Kidney tubule cell (primary cell): Measurements from ENCODE around the gene MCUB.
A peak's percentile ranks its signal among the peaks of the same experiment; 100 is the strongest.
"Not testable (repeated sequence)": the region's sequence is repeated elsewhere in the genome, so short reads cannot be mapped to it uniquely, and the experiment has no call there.

Experiments
- DNase-seq: peaks from one replicate; pipeline ENCODE4 v3.0.0-alpha.2; 2018; ENCODE audit warnings: low spot score

Gene MCUB

DNA sequence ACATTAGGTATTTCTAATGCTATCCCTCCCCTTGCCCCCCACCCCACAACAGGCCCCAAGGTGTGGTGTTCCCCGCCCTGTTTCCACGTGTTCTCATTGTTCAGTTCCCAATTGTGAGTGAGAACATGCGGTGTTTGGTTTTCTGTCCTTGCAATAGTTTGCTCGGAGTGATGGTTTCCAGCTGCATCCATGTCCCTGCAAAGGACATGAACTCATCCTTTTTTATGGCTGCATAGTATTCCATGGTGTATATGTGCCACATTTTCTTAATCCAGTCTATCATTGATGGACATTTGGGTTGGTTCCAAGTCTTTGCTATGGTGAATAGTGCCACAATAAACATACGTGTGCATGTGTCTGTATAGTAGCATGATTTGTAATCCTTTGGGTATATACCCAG lies 20.0 kb downstream of the MCUB start:
- DNase-seq = not testable (repeated sequence)

DNA sequence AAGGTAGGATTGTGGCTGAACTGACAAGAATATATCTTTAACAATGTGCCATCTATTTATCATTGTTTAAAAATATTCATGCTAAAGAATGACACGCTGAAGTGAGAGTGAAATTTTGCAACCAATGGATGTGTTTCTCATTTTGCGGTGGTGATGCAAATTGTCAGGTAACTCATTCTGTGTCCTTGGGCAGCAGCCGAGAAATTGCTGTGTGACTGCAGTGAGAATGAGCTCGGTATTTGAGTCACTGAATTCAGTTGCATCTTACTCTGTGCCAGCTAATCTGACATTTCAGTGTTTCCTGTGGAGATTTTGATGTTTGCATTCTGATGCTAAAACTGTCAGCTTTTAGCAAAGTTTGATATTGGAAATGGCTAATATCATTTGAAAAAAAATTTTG lies 28.1 kb downstream of the MCUB start:
- DNase-seq = peak; percentile 23

DNA sequence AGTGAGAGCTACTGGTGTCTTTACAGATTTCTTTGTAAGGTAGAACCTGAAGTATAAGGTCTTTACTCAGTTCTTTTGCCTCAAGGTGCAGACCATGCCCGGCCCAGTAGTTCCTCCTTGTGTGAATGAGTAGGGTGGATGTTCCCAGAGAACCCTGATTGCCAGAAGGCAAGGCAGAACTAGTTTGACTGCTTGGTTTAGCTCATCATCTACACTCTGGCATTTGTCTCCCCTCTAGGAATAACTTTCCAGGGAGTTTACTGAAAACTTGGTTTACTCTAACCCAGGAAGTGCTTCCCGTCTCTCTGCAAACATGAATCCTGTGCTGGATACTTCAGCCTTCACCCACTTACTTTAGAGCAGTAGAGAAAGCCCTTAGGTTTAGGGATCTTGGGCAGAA lies 29.1 kb downstream of the MCUB start:
- peak; percentile 15 for DNase-seq

DNA sequence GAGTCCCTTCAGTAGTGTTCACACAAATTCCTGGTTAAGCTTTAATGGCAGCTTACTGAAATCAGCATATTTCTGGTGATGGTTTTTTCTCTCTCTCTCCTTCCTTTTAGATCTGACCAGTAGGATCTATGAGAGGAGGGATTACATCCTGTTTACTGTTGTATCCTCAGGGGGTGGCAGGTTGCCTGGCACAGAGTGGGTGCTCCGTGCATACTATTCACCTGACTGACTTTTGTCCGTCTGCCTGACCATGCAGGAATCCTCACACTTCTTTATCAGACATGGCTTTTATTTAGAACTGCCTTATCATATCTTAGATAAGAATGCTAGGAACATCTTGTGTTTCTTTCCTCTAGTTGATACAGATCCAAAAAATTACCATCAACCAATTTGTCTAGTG lies 29.6 kb downstream of the MCUB start:
- DNase-seq = peak; percentile 72

DNA sequence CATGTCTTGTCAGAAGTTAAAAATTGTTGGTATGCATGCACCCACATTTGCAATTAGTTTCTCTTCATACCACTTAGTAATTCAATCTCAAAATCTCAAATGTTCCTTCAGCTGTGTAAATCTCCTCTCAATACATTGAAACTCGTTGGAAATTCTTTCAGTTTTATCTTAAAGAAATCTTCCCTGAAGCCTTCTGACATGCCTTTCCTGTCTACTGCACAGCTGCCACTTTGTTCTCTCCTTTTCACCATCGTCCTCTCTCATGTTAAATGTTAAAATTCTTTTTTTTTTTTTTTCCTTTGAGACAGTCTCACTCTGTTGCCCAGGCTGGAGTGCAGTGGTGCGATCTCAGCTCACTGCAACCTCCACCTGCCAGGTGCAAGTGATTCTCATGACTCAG lies 30.9 kb downstream of the MCUB start:
- DNase-seq = peak; percentile 33

DNA sequence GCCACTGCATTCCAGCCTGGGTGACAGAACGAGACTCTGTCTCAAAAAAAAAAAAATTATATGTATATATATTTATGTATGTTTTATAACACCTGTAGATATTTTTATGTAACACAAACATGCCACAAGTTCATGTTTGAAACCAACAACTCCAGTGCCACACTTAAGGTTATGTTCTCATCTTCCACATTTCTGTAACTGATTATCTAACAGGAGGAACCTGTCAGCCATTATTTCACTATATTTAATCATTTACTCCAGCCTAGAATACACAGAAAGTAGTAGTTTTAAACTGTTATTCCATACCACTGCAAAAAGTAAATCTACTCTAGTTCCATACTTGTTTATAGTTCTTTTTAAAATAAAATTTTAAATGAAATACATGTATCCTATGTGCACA lies 32.3 kb downstream of the MCUB start:
- DNase-seq = peak; percentile 37

DNA sequence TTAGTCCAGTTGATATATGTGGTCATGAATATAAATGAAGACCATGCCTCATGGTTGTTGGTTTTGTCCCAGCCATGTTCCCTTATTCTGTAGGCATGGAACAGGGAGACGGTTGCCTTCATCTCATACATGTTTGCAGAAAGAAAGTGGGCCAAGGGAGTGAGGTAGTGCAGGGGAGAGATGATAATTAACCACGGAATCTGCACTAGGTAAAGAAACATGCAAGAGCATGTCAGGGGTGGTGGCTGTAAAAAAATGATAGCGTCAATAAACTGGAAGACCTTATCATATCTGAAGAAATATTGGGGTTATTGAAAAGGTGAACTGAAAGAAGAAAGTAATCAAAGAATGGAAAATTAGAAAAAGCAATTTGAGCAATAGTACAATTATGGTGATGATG lies 35.1 kb downstream of the MCUB start:
- DNase-seq = not testable (repeated sequence)

DNA sequence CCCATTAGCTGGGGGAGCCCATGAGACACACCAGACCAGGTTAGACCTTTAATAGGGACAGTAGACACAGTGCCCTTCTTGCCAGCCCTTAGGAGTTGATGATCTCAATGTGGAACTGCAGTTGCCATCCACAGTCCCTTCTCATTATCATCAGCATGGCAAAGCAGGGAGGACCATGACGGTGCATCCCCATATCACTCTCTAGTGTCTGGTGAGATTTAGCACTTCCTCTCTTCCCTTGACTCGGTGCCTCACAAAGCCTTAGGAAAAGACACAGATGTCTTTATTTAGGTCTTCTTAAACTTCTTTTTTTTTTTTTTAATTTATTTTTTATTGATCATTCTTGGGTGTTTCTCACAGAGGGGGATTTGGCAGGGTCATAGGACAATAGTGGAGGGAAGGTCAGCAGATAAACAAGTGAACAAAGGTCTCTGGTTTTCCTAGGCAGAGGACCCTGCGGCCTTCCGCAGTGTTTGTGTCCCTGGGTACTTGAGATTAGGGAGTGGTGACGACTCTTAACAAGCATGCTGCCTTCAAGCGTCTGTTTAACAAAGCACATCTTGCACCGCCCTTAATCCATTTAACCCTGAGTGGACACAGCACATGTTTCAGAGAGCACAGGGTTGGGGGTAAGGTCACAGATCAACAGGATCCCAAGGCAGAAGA lies 36.5 kb downstream of the MCUB start:
- not testable (repeated sequence) for DNase-seq

DNA sequence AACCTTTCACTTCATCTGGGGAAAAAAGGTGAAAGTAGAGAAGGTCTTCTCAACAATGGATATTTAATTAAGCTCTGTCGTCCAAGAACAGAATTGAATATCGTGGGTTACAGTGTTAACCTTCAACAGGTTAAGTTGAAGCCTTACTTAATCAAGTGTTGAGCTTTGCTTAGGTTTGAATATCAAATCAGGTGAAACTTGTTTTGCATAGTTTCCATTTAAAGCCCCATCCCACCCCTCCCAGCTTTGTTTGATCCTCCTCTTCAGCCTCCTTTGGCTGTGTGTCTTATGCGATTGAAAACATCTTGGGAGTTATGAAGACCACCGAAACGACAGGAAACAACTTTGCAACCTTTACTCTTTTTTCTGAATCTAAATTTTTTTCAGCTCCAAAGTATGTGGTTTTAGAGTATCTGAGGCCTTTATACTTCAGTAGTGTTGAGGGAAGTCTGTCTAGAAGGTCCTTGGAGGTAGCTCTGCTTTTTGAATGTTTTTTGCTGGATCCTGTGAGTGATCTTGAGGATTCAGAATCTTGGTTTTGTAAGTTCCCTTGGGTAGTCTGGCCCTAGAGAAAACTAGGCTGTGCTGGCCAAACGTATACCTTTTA lies 39.1 kb downstream of the MCUB start:
- DNase-seq = no peak

DNA sequence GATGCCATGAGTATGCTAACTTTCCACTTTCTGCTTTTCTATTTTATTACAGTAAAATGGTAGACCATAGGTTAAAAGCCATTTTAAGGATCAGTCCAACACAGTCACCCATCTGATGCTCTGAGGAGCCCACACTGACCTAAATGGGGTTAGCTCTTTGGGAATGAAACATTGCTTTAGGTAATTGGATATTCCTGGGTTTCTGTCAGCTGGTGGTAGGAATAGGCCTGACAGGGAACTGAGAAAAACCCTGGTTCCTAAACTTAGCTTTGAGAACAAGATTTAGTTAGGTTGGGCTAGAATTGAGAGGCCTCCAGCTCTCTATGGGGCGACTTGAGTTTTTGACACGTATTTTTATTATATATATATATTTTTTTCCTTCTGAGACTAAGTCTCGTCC lies 40.4 kb downstream of the MCUB start:
- no peak for DNase-seq

DNA sequence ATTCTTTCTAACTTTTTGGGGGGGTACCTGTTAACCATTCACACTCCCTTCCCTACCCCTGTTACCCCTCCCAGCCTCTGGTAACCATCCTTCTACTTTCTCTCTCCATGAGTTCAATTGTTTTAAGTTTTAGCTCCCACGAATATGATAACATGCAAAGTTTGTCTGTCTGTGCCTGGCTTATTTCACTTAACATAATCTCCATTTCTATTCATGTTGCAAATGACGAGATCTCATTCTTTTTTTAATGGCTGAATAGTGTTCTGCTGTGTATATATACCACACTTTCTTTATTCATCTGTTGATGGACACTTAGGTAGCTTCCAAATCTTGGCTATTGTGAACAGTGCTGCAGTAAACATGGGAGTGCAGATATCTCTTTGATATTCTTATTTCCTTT lies 41.3 kb downstream of the MCUB start:
- DNase-seq = no peak

DNA sequence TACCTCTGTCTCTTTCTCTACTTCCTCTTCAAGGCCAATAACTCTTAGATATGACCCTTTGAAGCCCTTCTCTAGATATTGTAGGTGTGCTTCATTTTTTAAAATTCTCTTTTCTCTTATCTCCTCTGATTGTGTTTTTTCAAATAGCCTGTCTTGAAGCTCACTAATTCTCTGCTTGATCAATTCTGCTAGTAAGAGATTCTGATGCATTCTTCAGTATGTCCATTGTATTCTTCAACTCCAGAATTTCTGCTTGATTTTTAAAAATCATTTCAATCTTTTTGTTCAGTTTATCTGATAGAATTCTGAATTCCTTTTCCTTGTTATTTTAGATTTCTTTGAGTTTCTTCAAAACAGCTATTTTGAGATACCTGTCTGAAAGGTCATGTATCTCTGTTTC lies 47.9 kb downstream of the MCUB start:
- no peak for DNase-seq

DNA sequence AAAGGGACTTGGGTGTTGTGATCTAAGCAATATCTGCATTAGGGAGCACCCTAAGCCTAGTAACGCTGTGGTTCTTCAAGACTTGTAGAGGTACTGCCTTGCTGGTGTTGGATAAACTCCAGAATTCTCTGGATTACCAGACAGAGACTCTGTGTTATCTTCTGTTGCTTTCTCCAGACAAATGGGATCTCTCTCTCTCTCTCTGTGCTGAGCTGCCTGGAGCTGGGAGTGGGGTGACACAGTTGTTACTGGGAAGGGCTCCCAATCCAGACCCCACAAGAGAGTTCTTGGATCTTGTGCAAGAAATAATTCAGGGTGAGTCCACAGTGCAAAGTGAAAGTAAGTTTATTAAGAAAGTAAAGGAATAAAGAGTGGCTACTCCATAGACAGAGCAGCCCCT lies 48.8 kb downstream of the MCUB start:
- no peak for DNase-seq

DNA sequence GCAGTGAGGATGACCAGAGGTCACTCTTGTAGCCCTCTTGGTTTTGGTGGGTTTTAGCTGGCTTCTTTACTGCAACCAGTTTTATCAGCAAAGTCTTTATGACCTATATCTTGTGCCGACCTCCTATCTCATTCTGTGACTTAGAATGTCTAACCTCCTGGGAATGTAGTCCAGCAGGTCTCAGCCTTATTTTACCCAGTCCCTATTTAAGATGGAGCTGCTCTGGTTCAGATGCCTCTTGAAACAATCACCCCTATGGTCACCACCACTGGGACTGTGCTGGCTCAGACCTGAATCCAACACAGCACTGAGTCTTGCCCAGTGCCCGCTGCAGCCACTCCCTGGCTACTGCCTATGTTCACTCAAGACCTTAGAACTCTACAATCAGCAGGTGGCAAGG lies 49.4 kb downstream of the MCUB start:
- peak; percentile 6 for DNase-seq

DNA sequence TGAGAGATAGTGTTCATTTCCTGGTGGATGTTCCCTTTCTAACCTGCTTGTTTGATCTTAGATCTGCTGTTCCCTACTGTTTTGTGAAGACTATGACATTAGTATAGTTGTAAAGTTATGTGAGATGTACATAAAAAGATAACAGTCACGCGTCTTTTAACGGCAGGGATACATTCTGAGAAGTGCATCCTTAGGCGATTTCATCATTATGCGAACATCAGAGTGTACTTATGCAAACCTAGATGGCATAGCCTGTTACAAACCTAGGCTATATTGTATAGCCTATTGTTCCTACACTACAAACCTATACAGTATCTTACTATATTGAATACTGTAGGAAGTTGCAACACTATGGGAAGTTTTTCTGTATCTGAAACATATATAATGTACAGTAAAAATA lies 50.4 kb downstream of the MCUB start:
- DNase-seq = no peak

DNA sequence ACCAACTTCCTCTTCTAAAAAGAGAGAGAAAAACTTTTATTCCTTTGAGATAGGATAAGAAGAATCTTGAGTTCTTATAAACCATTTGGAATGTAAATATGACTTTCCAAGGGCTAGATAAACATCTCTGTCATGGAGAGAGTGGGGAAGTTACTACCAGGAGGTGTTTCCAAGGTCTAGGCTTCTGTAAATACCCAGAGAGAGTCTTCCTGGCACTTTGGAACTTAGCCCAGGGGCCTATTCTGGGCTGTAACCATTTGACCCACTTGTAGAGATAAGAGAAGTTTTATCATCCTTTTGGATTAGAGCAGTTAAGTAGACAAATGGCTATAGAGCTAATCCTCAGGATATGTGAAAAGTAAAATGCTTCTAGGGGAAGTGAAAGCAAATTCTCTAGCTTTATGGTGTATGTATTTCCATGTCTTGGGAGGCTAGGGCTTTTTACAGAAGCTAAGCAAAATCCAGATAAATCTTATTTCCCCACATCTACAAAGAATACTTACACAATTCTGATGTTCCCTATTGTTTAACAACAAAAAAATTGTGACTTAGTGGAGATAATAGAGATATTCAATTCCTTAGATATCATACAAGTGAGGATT lies 51.1 kb downstream of the MCUB start:
- DNase-seq = no peak

DNA sequence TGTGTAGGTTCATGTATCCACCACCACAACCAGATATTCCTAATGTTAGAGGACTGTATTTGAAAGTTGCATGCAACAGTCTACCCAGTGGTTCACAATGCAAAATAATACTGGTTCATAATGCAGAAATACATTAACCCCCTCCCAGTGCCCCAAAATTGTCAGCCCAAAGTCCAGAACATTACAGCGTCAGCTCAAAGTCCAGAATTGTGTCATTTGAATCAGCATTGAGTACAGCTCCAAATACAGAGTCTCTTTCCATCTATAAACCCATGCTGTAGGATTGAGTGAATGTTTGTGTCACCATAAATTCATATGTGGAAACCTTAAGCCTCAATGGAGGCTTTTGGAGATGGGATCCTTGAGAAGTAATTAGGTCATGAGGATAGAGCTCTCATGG lies 54.0 kb downstream of the MCUB start:
- DNase-seq = no peak

DNA sequence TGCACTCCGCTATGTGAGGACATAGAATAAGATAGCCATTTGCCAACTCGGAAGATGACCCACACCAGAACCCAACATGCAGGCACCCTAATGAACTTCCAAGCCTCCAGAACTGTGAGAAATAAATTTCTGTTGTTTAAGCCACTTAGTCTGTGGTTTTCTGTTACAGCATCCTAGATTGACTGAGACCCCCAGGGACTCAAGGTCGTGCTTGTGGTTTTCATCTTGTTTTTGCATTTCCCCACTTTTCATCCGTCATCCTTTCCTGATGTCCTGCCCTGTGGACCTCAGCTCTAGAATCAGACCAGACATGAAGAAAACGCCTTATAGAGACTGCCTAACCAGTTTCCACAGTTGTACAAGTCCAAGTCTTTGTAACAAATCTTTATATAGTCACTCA lies 54.4 kb downstream of the MCUB start:
- no peak for DNase-seq

DNA sequence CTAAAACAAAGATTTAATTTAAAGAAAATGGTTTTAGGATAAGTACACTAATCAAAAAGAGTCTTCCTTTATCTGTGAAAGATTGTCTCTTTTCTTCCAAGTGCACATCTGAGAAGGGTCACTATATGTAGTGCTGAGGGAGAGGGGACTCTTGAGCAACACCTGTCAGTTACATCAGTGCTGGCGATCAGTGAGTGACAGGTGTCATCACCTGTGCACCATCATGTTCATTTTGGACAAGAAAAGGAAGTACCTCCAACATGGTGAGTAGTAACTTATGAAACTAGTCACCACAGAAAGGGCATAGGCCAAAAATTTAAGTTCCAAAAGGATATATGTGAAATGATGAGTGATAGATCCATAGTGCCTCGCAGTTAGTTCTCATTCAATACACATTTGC lies 55.7 kb downstream of the MCUB start:
- DNase-seq = no peak

DNA sequence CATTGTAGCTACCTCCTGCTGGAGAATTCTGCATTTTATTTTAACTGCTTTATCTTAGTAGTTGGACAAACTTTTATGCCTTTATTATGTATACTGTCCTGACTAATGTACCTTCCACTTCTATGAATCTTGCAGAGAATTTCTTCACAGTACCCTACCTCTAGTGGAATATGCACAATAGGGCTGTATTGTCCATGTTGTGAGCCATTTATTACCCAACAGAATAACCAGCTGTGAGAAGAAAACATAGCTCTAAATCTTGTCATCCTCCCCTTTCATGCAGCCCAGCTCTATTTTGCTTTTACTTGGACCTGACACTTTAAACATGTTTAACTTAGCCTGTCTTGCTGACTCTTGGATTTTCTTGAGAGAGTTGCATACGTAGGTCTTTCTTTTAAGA lies 56.2 kb downstream of the MCUB start:
- no peak for DNase-seq

DNA sequence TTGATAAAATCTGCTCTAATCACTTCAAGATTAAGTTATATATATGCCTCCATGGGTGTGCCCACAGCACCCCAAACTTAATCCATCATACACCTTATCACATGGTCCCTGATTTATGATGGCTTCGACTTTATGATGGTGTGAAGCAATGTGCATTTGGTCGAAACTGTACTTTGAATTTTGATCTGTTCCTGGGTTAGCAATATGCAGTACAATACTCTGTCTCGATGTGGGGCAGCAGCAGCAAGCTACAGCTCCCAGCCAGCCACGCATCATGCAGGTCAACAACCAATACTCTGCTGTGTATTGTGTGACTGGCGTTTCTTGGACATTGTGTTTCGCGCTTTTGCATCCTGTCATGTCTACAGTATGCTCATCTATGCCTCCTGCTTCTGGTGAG lies 62.6 kb downstream of the MCUB start:
- DNase-seq = no peak

DNA sequence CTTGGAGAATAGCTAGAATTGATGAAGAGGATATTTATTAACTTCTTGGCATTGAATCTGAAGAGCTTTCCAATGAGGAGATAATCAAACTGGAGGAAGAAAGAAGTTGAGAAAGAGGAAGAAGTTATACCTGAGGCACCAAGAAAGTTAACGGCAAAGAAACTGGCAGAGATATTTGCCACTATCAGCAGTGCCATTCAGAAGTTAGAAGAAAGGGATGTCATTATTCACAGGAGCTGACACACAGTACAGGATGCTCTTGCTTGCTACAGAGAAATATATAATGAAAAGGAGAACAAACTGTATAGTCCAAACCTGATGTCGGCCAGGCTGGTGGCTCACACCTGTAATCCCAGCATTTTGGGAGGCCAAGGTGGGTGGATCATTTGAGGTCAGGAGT lies 64.5 kb downstream of the MCUB start:
- no peak for DNase-seq

DNA sequence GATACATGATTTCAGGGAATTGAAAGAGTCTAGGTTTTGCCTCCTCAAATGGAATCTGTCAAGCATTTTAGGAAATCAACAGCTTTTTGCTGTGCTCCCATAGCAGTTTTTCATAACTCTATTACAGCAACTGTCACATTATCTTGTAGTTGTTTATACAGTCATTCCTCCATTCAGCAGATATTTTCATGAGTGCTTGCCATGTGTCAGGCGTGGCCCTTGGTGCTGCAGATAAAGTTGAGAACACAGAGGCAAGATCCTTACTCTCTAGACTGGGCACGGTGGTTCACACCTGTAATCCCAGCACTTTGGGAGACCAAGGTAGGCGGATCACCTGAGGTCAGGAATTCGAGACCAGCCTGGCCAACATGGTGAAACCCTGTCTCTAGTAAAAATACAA lies 67.3 kb downstream of the MCUB start:
- no peak for DNase-seq

DNA sequence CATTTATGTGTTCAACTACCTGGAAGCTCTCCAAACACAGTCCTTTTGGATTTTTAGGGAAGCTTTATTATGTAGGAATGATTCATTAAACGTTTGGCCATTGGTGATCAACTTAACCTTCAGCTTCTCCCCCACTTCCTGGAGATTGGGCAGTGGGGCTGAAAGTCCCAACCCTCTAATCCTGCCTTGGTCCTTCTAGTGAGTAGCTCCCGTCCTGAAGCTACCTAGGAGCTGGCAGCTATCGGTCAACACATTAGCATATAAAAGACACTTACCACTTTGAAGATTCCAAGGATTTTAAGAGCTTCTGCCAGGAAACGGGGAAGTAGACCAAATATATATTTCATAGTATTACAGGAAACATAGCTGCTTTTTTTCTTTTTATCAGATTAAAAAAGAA lies 69.7 kb downstream of the MCUB start:
- DNase-seq = no peak
